ENCODE data around the gene ELOF1. TPM values are rescaled to one million over a fixed set of nuclear protein-coding genes. Genes with fewer than 3 reads are reported as not detected.
"Not testable (repeated sequence)": the region's sequence is repeated elsewhere in the genome, so short reads cannot be mapped to it uniquely, and the experiment has no call there.

The ELOF1 gene
- total RNA-seq, 1 donor from 2014 or later: 69.8 TPM

DNA sequence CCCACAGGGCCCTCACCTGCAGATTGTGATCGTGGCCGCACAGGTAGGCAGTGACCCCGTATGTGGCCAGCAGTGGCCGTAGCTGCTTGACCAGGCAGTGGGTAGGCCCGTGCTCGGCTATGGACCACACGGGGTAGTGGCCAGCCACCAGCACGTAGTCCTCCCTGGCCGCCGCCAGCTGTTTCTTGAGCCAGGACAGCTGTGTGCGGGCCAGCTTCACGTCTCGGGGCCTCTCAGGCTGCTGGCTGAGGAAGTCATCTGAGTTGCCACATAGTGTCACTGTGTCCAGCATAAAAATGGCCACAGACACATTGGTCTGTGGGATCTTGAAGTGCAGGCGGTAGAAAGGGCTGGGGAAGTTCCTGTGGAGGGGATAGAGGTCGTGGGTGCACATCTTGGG, 17.2 kb upstream of the ELOF1 start:
- Mint-ChIP-seq H3K27me3 (ENCODE audit: low read depth) (peaks cover 7% of the 10 kb centered on the region), H3K36me3 (ENCODE audit: low read depth) (no peaks in the 10 kb centered on the region), H3K27ac (ENCODE audit: unreplicated experiment) (no peak overlapping the region), H3K9me3 (no peaks in the 10 kb centered on the region), H3K4me3 (no peak overlapping the region), H3K4me1 (no peaks in the 10 kb centered on the region)
- TF ChIP-seq, protein P1, sequence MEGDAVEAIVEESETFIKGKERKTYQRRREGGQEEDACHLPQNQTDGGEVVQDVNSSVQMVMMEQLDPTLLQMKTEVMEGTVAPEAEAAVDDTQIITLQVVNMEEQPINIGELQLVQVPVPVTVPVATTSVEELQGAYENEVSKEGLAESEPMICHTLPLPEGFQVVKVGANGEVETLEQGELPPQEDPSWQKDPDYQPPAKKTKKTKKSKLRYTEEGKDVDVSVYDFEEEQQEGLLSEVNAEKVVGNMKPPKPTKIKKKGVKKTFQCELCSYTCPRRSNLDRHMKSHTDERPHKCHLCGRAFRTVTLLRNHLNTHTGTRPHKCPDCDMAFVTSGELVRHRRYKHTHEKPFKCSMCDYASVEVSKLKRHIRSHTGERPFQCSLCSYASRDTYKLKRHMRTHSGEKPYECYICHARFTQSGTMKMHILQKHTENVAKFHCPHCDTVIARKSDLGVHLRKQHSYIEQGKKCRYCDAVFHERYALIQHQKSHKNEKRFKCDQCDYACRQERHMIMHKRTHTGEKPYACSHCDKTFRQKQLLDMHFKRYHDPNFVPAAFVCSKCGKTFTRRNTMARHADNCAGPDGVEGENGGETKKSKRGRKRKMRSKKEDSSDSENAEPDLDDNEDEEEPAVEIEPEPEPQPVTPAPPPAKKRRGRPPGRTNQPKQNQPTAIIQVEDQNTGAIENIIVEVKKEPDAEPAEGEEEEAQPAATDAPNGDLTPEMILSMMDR (conservative IDR thresholded peaks at IDR 0.05): no peak
- no peak for DNase-seq (ENCODE audit: low read depth, low spot score)

DNA sequence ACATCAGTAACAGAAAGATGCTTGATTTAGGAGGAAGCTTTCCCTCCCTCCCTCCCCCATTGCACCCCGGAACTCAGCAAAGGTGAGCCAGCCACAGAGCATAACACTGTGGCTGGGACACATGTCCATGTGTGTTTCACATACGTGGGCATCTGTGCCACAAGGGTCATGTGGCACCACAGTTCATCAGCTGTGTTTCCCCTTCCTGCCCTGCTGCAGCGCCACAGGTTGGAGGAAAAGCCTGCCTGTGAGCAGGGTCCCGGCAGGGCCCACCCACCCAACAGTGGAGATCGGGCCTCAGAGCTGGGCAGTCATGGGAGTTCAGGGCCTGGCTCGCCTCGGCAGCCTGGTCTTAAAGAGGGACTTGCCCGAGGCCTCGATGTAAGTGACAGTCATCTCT, 15.7 kb upstream of the ELOF1 start:
- TF ChIP-seq, protein P1 (conservative IDR thresholded peaks at IDR 0.05): no peak
- Mint-ChIP-seq H3K27ac (ENCODE audit: unreplicated experiment) (no peak overlapping the region), H3K4me1 (no peaks in the 10 kb centered on the region), H3K27me3 (ENCODE audit: low read depth) (peaks cover 3% of the 10 kb centered on the region), H3K4me3 (no peak overlapping the region), H3K36me3 (ENCODE audit: low read depth) (no peaks in the 10 kb centered on the region), H3K9me3 (no peaks in the 10 kb centered on the region)
- no peak for DNase-seq (ENCODE audit: low read depth, low spot score)

GRCh38 chr19:11573763-11574162, 14.7 kb upstream of the ELOF1 start:
- H3K36me3 Mint-ChIP-seq (ENCODE audit: low read depth); H3K27me3 Mint-ChIP-seq (ENCODE audit: low read depth); H3K4me1 Mint-ChIP-seq; H3K27ac Mint-ChIP-seq (ENCODE audit: unreplicated experiment); DNase-seq (ENCODE audit: low read depth, low spot score); H3K9me3 Mint-ChIP-seq; H3K4me3 Mint-ChIP-seq: not testable (repeated sequence)

DNA sequence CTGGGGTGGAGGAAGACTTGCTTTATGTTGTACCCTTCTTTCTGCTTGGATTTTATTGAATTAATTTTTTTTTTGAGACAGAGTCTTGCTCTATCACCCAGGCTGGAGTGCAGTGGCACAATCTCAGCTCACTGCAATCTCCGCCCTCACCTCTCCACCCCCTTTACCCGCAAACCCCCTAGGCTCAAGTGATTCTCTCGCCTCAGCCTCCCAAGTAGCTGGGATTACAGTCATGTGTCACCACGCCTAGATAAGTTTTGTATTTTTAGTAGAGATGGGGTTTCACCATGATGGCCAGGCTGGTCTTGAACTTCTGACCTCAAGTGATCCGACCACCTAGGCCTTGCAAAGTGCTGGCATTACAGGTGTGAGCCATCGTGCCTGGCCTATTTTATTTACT, 14.3 kb upstream of the ELOF1 start:
- H3K36me3 Mint-ChIP-seq (ENCODE audit: low read depth); H3K4me1 Mint-ChIP-seq; H3K27ac Mint-ChIP-seq (ENCODE audit: unreplicated experiment); H3K4me3 Mint-ChIP-seq; H3K27me3 Mint-ChIP-seq (ENCODE audit: low read depth); H3K9me3 Mint-ChIP-seq; DNase-seq (ENCODE audit: low read depth, low spot score): not testable (repeated sequence)

- H3K27me3 Mint-ChIP-seq (ENCODE audit: low read depth): no peaks in the 10 kb centered on the region
- TF ChIP-seq, protein P1 (conservative IDR thresholded peaks at IDR 0.05): no peak
- H3K9me3 Mint-ChIP-seq: no peaks in the 10 kb centered on the region
- no peaks in the 10 kb centered on the region for H3K36me3 Mint-ChIP-seq (ENCODE audit: low read depth)
- no peak overlapping the region for H3K4me3 Mint-ChIP-seq
- H3K4me1 Mint-ChIP-seq: no peaks in the 10 kb centered on the region
- DNase-seq (ENCODE audit: low read depth, low spot score): no peak
- no peak overlapping the region for H3K27ac Mint-ChIP-seq (ENCODE audit: unreplicated experiment)
Measured at GRCh38 chr19:11570039-11570462, 11.0 kb upstream of the ELOF1 start.

- TF ChIP-seq, protein P1 (conservative IDR thresholded peaks at IDR 0.05): no peak
- no peak for DNase-seq (ENCODE audit: low read depth, low spot score)
- Mint-ChIP-seq H3K4me3 (no peak overlapping the region), H3K27ac (ENCODE audit: unreplicated experiment) (no peak overlapping the region), H3K9me3 (no peaks in the 10 kb centered on the region), H3K36me3 (ENCODE audit: low read depth) (no peaks in the 10 kb centered on the region), H3K4me1 (no peaks in the 10 kb centered on the region), H3K27me3 (ENCODE audit: low read depth) (no peaks in the 10 kb centered on the region)
Measured at GRCh38 chr19:11566164-11566563, 7.1 kb upstream of the ELOF1 start.

GRCh38 chr19:11565649-11565980, 6.6 kb upstream of the ELOF1 start:
- H3K9me3 Mint-ChIP-seq; H3K27me3 Mint-ChIP-seq (ENCODE audit: low read depth); H3K4me3 Mint-ChIP-seq; H3K36me3 Mint-ChIP-seq (ENCODE audit: low read depth); DNase-seq (ENCODE audit: low read depth, low spot score); H3K4me1 Mint-ChIP-seq; H3K27ac Mint-ChIP-seq (ENCODE audit: unreplicated experiment): not testable (repeated sequence)

- H3K4me1 Mint-ChIP-seq: peaks cover 10% of the 10 kb centered on the region
- not testable (repeated sequence) for H3K27me3 Mint-ChIP-seq (ENCODE audit: low read depth); H3K27ac Mint-ChIP-seq (ENCODE audit: unreplicated experiment); H3K9me3 Mint-ChIP-seq; DNase-seq (ENCODE audit: low read depth, low spot score); H3K36me3 Mint-ChIP-seq (ENCODE audit: low read depth); H3K4me3 Mint-ChIP-seq
Measured at GRCh38 chr19:11564082-11564807, 5.2 kb upstream of the ELOF1 start.

Measured in neural crest cell (in vitro differentiated cells).